ENCODE results near the gene AKAP6.
"Not testable (repeated sequence)": the region's sequence is repeated elsewhere in the genome, so short reads cannot be mapped to it uniquely, and the experiment has no call there.

The AKAP6 gene

DNA sequence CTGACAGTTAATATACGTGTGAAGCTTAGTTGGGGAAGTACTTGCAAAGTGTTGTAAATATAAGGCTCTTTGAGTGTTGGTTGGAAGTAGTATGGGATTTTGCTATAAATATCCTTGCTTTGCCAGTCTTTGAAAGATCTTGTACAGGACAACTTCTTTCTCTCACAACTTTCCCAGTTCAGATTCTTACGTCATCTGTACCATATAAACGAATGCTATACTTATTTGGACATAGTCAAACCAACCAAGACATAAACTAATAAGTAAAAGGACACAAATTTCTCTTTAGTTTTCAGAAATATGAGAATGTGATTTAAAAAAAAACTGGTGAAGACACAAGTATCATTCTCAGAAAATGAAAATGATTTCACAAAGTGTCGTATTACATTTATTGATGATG, 456.5 kb downstream of the AKAP6 start:
- DNase-seq, result no peak

DNA sequence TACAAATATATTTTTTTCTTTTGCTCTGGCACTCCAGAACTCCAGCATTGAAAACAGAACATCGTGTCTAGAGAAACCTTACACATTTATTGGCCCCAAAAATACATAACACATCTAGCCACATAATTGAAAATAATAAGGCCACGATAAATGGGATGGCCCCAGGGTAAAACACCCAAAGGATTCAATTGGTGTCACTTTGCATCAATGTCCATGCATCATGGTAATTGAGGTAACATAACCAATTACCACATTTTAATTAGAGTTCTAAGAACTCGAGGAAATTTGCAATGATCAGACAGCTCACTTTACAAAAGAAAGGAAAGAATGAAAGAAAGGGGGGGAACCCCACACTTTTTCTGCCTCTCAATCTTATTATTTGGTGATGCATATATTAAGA, 457.8 kb downstream of the AKAP6 start:
- DNase-seq, result no peak

DNA sequence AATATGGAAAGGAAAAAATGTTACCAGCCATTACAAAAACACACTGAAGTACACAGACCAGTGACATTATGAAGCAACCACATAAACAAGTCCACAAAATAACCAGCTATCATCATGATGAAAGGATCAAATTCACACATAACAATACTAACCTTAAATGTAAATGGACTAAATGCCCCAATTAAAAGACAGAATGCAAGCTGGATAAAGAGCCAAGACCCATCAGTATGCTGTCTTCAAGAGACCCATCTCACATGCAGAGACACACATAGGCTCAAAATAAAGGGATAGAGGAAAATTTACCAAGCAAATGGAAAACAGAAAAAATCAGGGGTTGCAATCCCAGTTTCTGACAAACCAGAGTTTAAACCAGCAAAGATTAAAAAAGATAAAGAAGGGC, 463.9 kb downstream of the AKAP6 start:
- DNase-seq, result not testable (repeated sequence)

DNA sequence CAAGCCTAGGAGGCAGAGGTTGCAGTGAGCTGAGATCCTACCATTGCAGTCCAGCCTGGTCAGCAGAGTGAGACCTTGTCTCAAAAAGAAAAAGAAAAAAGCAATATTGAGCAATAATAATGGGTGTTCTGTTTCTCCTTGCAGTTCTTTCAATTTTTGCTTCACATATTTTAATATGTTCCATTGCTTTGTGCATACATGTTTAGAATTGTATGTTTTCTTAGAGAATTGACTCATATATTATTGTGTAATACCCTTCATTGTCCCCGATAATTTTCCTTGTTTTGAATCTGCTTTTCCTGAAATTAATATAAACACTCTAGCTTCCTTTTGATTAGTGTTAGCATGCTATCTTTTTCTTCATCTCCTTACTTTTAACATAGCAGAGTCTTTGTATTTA, 471.2 kb downstream of the AKAP6 start:
- no peak for DNase-seq

DNA sequence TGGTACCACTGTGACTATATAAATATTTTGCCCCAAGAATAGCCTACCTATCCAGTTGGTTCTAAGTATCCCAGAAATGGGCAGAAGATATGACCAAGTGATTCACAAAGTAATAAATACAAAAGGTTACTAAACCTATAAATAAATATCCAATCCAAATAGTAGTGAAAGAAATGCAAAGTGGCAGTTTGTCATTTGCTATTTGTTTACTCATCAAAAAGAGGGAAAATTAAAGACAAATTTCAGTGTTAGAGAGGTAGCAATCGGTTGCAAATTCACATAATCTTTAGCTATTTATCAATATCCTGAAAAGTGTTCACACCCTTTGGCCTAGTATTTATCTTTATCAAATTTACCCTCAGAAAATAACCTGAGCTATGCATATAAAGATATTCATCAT, 473.2 kb downstream of the AKAP6 start:
- DNase-seq, result no peak

DNA sequence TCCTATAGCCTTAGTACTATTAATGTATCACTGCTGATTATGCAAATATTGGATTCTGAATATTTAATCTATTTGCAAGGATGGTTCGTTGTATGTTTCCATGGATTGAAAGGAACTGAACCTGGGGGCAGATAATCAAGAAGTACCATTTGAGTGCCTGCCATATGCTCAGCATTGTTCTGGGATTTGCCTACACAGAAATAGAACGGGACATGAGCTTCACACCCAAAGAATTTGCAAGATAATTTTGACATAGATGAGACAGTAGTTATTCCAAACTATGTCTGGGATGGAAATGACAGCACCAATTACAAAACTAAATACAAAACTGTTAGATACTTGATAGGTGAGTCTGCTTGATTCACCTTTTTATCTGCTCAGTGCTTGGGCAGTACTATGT, 476.9 kb downstream of the AKAP6 start:
- DNase-seq, result no peak

DNA sequence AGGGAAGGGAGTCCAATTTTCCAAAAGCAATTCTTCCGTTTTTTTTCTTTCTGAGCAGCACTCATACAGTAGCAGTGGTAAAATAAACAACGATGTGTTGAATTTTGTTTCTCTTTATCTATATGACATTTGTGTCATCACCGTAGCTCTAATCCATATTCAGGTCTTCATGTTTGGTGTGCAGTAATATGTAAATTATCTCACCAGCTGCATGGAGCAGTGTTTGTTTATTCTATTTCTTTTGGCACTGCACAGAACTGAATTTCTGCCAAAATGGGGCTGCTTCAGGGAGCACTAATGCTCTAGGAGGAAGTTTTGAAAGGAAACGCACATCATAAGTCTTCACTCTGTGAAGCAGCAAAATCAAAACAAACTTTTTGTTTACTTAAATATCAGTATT, 479.5 kb downstream of the AKAP6 start:
- peak; percentile 74 for DNase-seq

DNA sequence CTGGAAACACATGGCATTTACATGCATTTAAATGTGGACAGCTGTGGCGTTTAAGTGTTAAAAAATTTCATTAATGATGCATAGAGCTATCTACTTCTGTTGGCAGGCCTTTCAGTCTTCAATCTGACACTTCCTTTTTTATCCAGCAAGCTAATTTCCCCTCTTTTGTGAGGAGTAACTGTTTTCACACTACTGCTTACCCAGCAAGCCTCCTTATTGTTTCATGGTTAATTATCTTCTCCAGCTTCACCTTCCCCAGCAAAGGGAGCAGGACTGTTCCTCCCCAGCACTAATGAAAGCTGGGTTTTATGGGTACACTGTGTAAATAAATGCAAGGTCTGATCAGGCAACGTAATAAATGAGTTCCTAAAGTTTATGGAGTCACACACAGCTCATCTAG, 480.2 kb downstream of the AKAP6 start:
- peak; percentile 40 for DNase-seq

DNA sequence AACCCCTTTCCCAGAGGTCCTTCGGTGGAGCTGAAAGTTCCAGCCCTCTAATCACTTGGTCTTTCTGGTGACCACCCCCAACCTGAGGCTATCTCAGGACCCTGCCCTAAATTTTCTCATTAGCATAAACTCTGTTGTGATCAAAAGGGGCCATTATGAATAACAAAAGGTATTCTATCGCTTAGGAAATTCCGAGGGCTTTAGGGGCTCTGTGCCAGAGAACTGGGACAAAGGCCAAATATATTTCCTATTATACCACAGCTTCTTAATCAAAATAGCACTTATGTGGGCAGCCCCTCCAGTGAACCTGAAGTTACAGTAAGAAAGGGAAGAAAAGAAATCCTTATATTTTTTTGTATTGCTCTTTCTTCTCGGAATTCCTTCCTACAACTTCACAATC, 484.3 kb downstream of the AKAP6 start:
- no peak for DNase-seq

DNA sequence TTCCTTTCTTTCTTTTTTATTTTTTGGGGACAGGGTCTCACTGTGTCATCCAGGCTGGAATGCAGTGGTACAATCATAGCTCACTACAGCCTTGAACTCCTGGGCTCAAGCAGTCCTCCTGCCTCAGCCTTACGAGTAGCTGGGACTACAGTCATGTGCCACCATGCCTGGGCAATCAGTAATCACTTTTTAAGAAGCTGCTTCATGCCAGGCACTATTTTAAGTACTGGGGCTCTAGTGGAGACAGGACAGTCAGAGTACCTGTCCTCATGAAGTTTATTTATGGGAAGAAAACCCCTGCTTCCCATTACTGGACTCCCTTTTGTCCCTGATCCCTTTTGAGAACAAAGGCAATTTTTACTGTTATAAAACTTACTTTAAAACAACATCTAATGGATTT, 485.6 kb downstream of the AKAP6 start:
- DNase-seq, result no peak

DNA sequence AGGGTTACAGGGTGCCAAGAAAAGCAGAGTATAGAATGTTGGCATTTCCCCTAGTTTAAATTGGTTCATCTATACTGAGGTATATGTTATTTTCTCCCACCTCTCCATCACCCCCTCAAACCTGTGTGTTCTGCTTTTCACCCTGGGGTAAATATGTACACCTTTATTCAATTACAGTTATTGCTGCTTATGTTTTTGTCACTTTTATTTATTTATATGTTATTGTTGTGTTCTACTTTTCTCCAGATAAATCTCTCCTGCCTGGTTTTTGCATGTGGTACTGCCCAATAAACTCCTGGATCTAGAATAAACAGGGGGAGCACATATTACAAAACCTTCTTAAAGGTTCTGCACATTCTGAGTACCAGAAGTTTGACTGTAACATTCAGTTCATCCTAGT, 487.5 kb downstream of the AKAP6 start:
- no peak for DNase-seq

DNA sequence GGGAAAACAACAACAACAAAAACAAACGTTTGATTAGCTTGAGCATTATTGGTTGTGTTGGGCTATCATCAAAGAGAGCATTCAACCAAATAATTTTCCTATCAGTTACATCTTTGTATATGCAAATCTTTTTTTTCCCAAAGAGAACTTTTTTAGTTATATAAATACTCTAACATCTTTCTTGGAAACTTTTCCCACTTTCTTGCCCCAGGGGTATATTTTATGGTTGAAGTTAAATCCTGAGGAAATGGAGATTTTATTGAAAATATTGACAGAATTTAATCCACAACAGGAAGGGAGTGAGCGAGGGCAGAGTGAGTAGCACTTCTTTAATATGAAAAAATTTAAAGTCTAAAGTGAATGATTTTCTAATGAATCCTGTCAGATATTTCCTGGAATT, 488.7 kb downstream of the AKAP6 start:
- DNase-seq, result no peak

DNA sequence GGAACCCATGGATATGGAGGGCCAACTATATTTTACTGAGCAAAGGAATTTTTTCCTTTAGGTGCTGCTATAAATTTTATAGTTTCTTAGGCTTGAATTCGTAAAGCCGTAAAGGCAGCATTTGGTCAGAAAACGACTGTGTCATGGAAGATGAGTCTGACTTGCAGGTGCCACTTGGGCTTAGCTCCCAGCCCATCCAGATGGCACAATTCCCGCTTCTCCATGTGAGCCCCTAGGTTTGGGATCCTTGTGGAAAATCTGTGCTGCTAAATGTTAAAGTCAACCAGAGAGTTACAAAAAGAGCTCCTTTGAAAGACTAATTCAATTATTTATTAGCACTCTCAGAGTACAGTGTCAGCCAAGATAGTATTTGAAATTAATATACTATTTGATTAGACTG, 489.5 kb downstream of the AKAP6 start:
- no peak for DNase-seq

DNA sequence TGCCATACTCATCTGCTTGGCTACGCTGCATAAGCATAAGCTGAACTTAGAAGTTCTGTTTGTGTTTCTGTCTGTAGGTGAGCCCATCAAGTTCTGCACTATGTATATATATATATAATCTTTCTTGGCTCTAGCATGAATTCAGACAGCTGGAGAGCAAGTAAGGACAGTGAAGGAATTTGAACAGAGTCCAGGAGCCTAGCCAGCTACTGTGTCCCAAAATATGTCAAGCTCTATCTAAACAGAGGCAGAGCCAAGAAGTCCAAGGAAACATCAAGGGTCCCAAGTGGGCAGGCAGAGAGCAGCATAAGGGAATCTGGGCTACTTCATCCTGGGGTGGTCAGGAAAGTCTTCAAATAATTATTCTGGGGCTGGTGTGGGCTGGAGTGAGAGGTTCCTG, 491.1 kb downstream of the AKAP6 start:
- no peak for DNase-seq

DNA sequence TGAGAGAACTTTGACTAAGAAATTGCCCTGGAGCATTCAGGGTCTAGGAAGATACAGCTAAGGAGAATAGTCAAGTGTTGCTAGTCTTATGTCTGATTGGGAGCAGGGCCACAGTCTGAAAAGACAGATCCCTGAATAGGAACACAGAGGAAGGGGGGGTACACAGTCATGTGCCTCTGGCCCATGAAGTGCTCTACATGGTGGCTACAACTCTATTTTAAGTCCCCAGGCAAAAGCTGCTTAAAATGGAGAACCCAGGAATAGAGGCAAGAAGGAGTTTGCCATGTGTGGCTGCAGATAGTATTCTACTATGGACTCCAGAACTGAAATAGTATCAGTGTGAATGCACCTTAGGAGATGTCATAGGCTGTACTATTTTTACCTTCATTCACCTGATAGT, 491.6 kb downstream of the AKAP6 start:
- DNase-seq, result no peak

DNA sequence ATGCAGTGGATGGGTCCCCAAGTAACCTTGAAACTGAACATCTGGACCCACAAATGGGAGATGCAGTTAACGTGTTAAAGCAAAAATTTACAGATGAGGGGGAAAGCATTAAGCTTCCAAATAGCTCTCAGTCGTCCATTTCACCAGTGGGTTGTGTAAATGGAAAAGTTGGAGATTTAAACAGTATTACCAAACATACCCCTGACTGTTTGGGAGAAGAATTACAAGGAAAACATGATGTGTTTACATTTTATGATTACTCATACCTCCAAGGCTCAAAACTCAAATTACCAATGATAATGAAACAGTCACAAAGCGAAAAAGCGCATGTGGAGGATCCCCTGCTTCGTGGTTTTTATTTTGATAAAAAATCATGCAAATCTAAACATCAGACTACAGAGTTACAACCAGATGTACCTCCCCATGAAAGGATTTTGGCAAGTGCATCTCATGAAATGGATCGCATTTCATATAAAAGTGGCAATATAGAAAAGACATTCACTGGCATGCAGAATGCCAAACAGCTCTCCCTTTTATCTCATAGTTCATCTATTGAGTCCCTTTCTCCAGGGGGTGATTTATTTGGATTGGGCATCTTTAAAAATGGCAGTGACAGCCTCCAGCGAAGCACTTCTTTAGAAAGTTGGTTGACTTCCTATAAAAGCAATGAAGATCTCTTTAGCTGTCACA, 493.0 kb downstream of the AKAP6 start:
- no peak for DNase-seq

DNA sequence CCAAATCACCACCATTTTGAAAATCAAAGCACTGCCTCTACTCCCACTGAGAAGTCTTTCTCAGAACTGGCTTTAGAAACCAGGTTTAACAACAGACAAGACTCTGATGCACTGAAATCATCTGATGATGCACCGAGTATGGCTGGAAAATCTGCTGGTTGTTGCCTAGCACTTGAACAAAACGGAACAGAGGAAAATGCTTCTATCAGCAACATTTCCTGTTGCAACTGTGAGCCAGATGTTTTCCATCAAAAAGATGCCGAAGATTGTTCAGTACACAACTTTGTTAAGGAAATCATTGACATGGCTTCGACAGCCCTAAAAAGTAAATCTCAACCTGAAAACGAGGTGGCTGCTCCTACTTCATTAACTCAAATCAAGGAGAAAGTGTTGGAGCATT, 494.6 kb downstream of the AKAP6 start:
- no peak for DNase-seq

DNA sequence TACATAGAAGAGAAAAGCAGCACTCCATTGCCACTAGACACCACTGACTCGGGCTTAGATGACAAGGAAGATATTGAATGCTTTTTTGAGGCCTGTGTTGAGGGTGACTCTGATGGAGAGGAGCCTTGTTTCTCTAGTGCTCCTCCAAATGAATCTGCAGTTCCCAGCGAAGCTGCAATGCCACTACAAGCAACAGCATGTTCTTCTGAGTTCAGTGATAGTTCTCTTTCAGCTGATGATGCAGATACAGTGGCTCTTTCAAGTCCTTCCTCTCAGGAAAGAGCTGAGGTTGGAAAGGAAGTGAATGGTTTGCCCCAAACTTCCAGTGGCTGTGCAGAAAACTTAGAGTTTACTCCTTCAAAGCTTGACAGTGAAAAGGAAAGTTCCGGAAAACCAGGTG, 495.1 kb downstream of the AKAP6 start:
- no peak for DNase-seq

DNA sequence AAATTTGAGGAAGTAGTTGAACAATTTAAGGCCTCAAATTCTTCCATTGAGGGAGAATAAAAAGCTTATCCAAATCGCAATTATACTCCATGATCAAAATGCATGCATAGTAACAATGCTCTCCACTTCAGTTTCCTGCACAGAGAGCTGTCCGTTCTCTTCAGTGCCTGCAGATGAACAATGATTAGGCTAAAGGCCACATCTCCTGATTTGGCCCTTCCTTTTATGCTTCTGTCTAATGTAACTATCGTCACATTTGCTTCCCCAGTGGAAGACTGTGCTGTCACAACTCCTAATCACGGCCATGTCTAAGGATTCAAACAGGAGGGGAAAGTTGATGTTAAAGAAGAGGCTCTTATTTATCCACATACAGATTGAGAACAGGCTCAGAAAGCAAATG, 496.0 kb downstream of the AKAP6 start:
- DNase-seq, result no peak

DNA sequence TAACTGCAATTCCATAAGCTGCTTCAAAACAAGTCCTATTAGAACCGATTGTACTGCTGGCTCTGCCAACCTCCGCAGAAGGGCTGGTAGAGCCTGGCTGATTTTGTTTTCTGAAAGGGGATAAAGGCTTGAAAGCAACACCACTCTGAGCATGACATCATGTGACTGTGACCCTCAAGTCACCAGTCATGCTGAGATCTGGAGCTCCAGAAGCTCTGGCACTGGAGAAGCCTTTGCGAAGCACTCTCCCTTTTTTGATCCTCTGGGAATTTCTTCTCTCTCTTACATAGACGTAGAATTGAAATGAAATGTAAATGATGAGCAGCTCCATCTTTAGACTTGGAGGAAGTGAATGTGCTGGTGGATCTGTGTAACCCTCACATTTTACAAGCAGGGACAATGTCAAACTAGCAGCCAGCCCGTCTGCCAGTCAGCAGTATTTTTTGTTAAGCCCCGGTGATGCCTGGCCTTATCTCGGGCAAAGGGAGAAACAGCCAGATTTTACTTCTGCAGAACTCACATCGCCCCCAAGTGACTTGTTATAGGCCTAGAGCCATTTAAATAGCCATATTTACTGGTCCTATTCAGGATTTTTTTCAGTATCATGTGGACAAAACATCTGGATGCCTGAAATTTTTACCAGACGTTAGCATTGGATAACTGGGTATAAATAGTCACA, 497.4 kb downstream of the AKAP6 start:
- no peak for DNase-seq

DNA sequence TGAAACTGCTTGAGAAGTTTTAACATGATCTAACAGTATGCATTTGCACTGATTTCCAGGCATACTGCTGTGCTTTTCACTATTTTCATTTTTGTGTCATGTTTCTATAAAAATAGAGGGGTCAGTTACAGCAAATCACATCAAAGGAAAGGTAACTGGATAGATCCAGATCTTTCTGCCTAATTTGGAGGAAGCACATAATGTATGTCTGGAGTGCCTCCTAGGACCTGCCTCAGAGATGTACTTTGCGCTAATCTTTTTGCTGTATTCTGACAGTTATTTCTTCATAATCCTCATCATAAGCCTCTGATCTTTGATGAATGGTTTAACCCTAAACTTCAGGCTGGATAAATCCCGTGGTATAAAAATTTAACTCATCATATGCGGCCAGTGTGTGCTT, 498.4 kb downstream of the AKAP6 start:
- DNase-seq, result no peak

DNA sequence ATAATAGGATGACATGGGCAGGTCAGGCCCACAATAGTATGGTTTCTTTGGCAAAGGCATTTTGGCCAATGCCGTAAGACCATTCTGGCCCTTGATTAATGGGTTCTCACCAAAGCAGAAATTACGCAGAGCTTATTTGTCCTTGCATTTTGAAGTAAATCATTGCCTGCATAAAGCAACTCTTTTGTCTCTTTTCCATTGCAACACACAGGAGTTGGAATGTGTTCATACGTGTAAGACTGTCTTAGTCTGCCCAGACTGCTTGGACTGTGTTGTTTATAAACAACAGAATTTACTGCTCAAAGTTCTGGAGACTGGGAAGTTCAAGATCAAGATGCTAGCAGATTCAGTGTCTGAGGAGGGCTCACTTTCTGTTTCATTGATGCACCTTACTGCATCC, 506.8 kb downstream of the AKAP6 start:
- DNase-seq, result no peak

DNA sequence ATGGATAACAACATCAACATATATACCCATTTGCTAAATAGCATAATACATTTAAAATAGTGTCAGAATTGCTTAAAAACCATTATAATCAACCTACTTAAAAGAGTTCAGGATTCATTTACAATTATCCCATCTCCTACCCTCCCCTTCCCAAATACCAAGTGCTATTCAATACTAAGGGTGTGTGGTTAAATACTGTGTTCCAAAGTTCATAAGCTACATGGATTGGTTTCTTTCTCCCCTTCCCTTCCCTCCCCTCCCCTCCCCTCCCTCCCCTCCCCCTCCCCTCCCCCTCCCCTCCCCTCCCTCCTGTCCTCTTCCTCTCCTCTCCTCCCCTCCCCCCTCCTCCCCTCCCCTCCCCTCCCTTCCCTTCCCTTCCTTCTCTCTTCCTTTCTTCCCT, 512.6 kb downstream of the AKAP6 start:
- DNase-seq, result no peak

DNA sequence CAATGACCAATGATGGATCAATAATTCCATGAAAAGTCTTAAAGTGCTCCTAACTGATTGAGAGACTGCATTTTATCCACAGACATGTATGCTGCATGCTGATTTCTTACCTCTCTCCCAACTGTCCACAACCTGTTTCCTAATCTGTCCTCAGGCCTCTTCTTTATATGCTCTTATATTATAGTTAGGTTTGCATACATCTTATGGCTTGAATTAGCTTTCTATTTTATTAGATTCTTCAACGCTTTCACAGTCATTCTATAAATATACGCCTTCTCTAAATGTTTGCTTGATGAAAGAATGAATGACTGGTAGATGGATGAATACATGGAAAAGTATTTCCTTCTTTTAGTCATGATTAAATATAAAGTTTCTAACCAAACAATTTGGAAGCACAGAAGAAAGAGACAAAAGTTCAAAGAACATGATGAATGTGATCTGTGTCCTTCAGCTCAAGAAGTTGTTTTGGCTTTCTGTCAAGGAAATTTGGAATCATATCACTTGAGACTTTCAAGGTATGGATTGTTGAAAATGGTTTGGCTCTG, 517.8 kb downstream of the AKAP6 start:
- DNase-seq, result no peak

DNA sequence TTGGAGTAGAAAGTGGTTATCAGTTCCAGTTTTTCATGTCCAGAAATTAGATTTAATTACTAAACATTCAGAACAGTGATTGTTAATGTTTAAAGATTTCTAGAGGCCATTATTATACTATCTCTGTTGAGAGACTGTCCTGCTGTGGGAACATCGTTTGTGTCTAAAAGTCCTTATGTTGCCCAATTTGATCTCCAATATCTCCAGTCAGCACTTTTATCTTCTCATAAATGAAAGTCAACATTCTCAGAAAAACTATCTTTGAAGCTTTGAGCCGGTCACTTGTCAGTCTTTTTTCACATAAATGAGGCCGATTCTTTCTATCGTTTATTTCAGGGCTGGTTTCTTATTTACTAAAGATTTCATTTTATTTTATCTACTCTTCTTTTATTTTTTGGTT, 518.8 kb downstream of the AKAP6 start:
- DNase-seq, result no peak

Measured in NCI-H1105 (cell line).